ENCODE measurements around the gene IL26.

Gene IL26

GRCh38 chr12:68245180-68246021 lies 19.8 kb upstream of the IL26 start (continued):
- TF ChIP-seq PRDM6 (tag by site-specific recombination; IDR thresholded peaks at IDR 0.05): peak; percentile 85
- TF ChIP-seq ZNF335 (tag by site-specific recombination; conservative IDR thresholded peaks at IDR 0.05): peak; percentile 75
- peak; percentile 23; the same call in 1 of the 2 replicates for TF ChIP-seq IKZF3 (tag by site-specific recombination; IDR thresholded peaks at IDR 0.05)
- TF ChIP-seq ZNF561 (tag by site-specific recombination; IDR thresholded peaks at IDR 0.05; ENCODE audit: borderline replicate concordance): no peak
- TF ChIP-seq ZBTB49 (tag by site-specific recombination; IDR thresholded peaks at IDR 0.05; ENCODE audit: low read depth): no peak
- no peak for TF ChIP-seq ZNF768 (tag by site-specific recombination; IDR thresholded peaks at IDR 0.05)
- TF ChIP-seq PRDM1 (tag by site-specific recombination; IDR thresholded peaks at IDR 0.05): peak; percentile 79
- no peak for TF ChIP-seq INSM2 (tag by site-specific recombination; IDR thresholded peaks at IDR 0.05)
- no peak for TF ChIP-seq ZNF23 (tag by site-specific recombination; IDR thresholded peaks at IDR 0.05; ENCODE audit: borderline replicate concordance)
- TF ChIP-seq TRIM28 (IDR thresholded peaks at IDR 0.05; ENCODE audit: borderline replicate concordance, low read length): peak; percentile 67; the same call in 1 of the 2 replicates
- no peak for TF ChIP-seq KLF7 (tag by site-specific recombination; IDR thresholded peaks at IDR 0.05; ENCODE audit: borderline replicate concordance)
- no peak for TF ChIP-seq GLI4 (tag by site-specific recombination; IDR thresholded peaks at IDR 0.05)
- TF ChIP-seq ZNF175 (tag by site-specific recombination; IDR thresholded peaks at IDR 0.05): no peak
- TF ChIP-seq PRDM2 (tag by site-specific recombination; IDR thresholded peaks at IDR 0.05; ENCODE audit: borderline replicate concordance): no peak
- TF ChIP-seq ZNF501 (tag by site-specific recombination; IDR thresholded peaks at IDR 0.05): no peak
- no peak for TF ChIP-seq SP7 (tag by site-specific recombination; IDR thresholded peaks at IDR 0.05)
- TF ChIP-seq ZNF514 (tag by site-specific recombination; IDR thresholded peaks at IDR 0.05): no peak
- no peak for TF ChIP-seq ZNF549 (tag by site-specific recombination; IDR thresholded peaks at IDR 0.05)
